ENCODE results near the gene MKKS. TPM values are rescaled to one million over a fixed set of nuclear protein-coding genes. Genes with fewer than 3 reads are reported as not detected.

Gene MKKS
- total and polyA plus RNA-seq, 2 donors (not counting 1 experiment from before 2014, with no cell fraction given) = 6.0 to 12.6 TPM

DNA sequence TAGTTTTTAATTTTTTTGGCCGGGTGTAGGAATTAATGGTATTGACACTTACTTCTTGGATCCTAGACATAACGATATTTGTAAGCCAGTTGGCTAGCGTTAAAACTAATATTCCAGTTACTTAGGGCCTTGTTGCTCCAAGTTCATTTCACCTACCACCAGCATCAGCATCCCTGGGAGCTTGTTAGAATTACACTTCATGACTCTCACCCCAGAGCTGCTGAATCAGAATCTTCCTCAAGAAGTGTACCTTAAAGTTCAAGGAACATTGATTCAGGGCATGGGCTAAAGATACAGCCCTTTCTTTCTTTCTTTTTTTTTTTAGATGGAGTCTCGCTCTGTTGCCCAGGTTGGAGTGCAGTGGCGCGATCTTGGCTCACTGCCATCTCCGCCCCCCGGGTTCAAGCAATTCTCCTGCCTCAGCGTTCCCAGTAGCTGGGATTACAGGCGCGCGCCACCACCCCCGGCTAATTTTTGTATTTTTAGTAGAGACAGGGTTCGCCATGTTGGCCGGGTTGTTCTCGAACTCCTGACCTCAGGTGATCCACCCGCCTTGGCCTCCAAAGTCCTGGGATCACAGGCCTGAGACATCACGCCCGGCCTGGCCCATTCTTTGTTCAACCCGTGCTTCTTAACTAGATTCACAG lies 2.2 kb upstream of the MKKS start:
- Histone ChIP-seq H4K20me1 (ENCODE audit: control insufficient read depth, insufficient read depth, low read length, poor library complexity, severe bottlenecking) (no peaks in the 10 kb centered on the region), H3K27me3 (replicated peaks in 1 of 4; ENCODE audit: control extremely low read depth in 1 of 4, control insufficient read depth in 3 of 4, insufficient read depth in 4 of 4, low read length in 3 of 4) (no peaks in the 10 kb centered on the region), H3K4me1 (ENCODE audit: control insufficient read depth in 2 of 2, insufficient read depth in 2 of 2, low read length in 2 of 2) (peaks cover 11 to 12% of the 10 kb centered on the region in 2 donors), H3K4me3 (ENCODE audit: control extremely low read depth in 1 of 5, extremely low read depth in 1 of 5, insufficient read depth in 1 of 5, low read depth in 2 of 5, low read length in 4 of 5) (peak overlapping the region in 1 of 5 experiments; percentile 93), H3K9me3 (ENCODE audit: control extremely low read depth in 1 of 3, control insufficient read depth in 2 of 3, insufficient read depth in 1 of 3, low read length in 2 of 3) (no peaks in the 10 kb centered on the region), H3K36me3 (replicated peaks in 1 of 2; ENCODE audit: control extremely low read depth in 1 of 2, control insufficient read depth in 1 of 2, extremely low read depth in 1 of 2, insufficient read depth in 2 of 2, low read length in 1 of 2) (no peaks in the 10 kb centered on the region), H3K79me2 (ENCODE audit: control insufficient read depth, insufficient read depth, low read length) (peaks cover 13% of the 10 kb centered on the region), H3K9ac (ENCODE audit: low read length) (no peak overlapping the region), H2AFZ (ENCODE audit: insufficient read depth, low read depth, low read length, poor library complexity, severe bottlenecking) (peak overlapping the region; percentile 93), H3K27ac (ENCODE audit: low read length in 2 of 2) (no peak overlapping the region), H3K4me2 (replicated peaks; ENCODE audit: low read depth, low read length, poor library complexity, severe bottlenecking) (peak overlapping the region; percentile 74)
- Mint-ChIP-seq H3K9me3 (ENCODE audit: insufficient read depth) (no peaks in the 10 kb centered on the region), H3K4me1 (peaks cover 30% of the 10 kb centered on the region), H3K4me3 (peak overlapping the region; percentile 26), H3K27ac (no peak overlapping the region), H3K27me3 (no peaks in the 10 kb centered on the region)
- WGBS (ENCODE audit: insufficient coverage) = 98% methylated on average over 16 of the region's 20 CpGs
- TF ChIP-seq, protein P1, sequence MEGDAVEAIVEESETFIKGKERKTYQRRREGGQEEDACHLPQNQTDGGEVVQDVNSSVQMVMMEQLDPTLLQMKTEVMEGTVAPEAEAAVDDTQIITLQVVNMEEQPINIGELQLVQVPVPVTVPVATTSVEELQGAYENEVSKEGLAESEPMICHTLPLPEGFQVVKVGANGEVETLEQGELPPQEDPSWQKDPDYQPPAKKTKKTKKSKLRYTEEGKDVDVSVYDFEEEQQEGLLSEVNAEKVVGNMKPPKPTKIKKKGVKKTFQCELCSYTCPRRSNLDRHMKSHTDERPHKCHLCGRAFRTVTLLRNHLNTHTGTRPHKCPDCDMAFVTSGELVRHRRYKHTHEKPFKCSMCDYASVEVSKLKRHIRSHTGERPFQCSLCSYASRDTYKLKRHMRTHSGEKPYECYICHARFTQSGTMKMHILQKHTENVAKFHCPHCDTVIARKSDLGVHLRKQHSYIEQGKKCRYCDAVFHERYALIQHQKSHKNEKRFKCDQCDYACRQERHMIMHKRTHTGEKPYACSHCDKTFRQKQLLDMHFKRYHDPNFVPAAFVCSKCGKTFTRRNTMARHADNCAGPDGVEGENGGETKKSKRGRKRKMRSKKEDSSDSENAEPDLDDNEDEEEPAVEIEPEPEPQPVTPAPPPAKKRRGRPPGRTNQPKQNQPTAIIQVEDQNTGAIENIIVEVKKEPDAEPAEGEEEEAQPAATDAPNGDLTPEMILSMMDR (IDR thresholded peaks at IDR 0.05) = no peak
- TF ChIP-seq EZH2 (IDR thresholded peaks at IDR 0.05; ENCODE audit: borderline replicate concordance, insufficient read depth, low read depth, low read length, poor library complexity, severe bottlenecking) = no peak
- CTCF ChIA-PET = interaction anchor here (4.5 kb wide), 1 partner anchor 10 kb away, joined by 20 read pairs; no protein-coding TSS in a partner anchor
- POLR2A ChIA-PET = no interaction called here
- intact Hi-C loops (cut with micrococcal nuclease) = no loop called here
- DNase-seq (no peak), ATAC-seq (ENCODE audit: low read depth) (no peak)
